HEK293 (cell line): ENCODE results near the gene BMF.
A peak's percentile ranks its signal among the peaks of the same experiment; 100 is the strongest.

Source experiments
- GLIS1 ChIP-seq: fragments of 450-650 bp; formaldehyde crosslinking; IDR thresholded peaks from 2 replicates; pipeline ENCODE4 v1.5.1; 2016; ENCODE audit warnings: missing biosample characterization, missing genetic modification characterization
- GLIS2 ChIP-seq: fragments of 450-650 bp; formaldehyde crosslinking; IDR thresholded peaks from 2 replicates; pipeline ENCODE4 v1.5.1; 2016; ENCODE audit warnings: missing biosample characterization, missing genetic modification characterization
- HIC1 ChIP-seq: fragments of 450-650 bp; formaldehyde crosslinking; IDR thresholded peaks from 2 replicates; pipeline ENCODE4 v1.5.1; 2016; ENCODE audit warnings: missing biosample characterization, missing genetic modification characterization
- INSM2 ChIP-seq: fragments of 450-650 bp; formaldehyde crosslinking; IDR thresholded peaks from 2 replicates; pipeline ENCODE4 v1.5.1; 2016; ENCODE audit warnings: missing biosample characterization, missing genetic modification characterization
- KLF1 ChIP-seq: fragments of 450-650 bp; formaldehyde crosslinking; IDR thresholded peaks from 2 replicates; pipeline ENCODE4 v1.5.1; 2016; ENCODE audit warnings: missing biosample characterization, missing genetic modification characterization
- KLF10 ChIP-seq: fragments of 450-650 bp; IDR thresholded peaks from 2 replicates; pipeline ENCODE4 v1.5.1; 2018; ENCODE audit warnings: missing biosample characterization, mild to moderate bottlenecking, missing genetic modification characterization
- KLF17 ChIP-seq: fragments of 450-650 bp; formaldehyde crosslinking; IDR thresholded peaks from 2 replicates; pipeline ENCODE4 v1.5.1; 2016; ENCODE audit warnings: missing biosample characterization, missing genetic modification characterization
- OSR2 ChIP-seq: fragments of 450-650 bp; formaldehyde crosslinking; IDR thresholded peaks from 2 replicates; pipeline ENCODE4 v1.5.1; 2016; ENCODE audit warnings: missing biosample characterization, missing genetic modification characterization
- PRDM2 ChIP-seq: fragments of 450-650 bp; formaldehyde crosslinking; IDR thresholded peaks from 2 replicates; pipeline ENCODE4 v1.5.1; 2016; ENCODE audit warnings: missing biosample characterization, missing genetic modification characterization, borderline replicate concordance
- SP3 ChIP-seq: fragments of 450-650 bp; formaldehyde crosslinking; IDR thresholded peaks from 2 replicates; pipeline ENCODE4 v1.5.1; 2016; ENCODE audit warnings: missing biosample characterization, missing genetic modification characterization
- TSHZ1 ChIP-seq: fragments of 450-650 bp; formaldehyde crosslinking; IDR thresholded peaks from 2 replicates; pipeline ENCODE4 v1.5.1; 2016; ENCODE audit warnings: missing biosample characterization, missing genetic modification characterization, borderline replicate concordance
- WT1 ChIP-seq: fragments of 450-650 bp; formaldehyde crosslinking; IDR thresholded peaks from 2 replicates; pipeline ENCODE4 v1.5.1; 2016; ENCODE audit warnings: missing biosample characterization, missing genetic modification characterization
- ZBTB10 ChIP-seq: fragments of 450-650 bp; formaldehyde crosslinking; IDR thresholded peaks from 2 replicates; pipeline ENCODE4 v1.5.1; 2016; ENCODE audit warnings: missing biosample characterization, missing genetic modification characterization
- ZNF16 ChIP-seq: fragments of 450-650 bp; formaldehyde crosslinking; IDR thresholded peaks from 2 replicates; pipeline ENCODE4 v1.5.1; 2016; ENCODE audit warnings: low read depth, missing biosample characterization, missing genetic modification characterization
- ZNF24 ChIP-seq: fragments of 450-650 bp; formaldehyde crosslinking; IDR thresholded peaks from 2 replicates; pipeline ENCODE4 v1.5.1; 2016; ENCODE audit warnings: missing biosample characterization, missing genetic modification characterization
- ZNF324 ChIP-seq: fragments of 450-650 bp; formaldehyde crosslinking; IDR thresholded peaks from 2 replicates; pipeline ENCODE4 v1.5.1; 2016; ENCODE audit warnings: missing biosample characterization, missing genetic modification characterization
- ZNF561 ChIP-seq: fragments of 450-650 bp; IDR thresholded peaks from 2 replicates; pipeline ENCODE4 v1.5.1; 2018; ENCODE audit warnings: missing biosample characterization, missing genetic modification characterization, borderline replicate concordance
- ZNF629 ChIP-seq: fragments of 450-650 bp; formaldehyde crosslinking; IDR thresholded peaks from 2 replicates; pipeline ENCODE4 v1.5.1; 2017; ENCODE audit warnings: missing biosample characterization, missing genetic modification characterization
- ZXDB ChIP-seq: fragments of 450-650 bp; formaldehyde crosslinking; IDR thresholded peaks from 2 replicates; pipeline ENCODE4 v1.5.1; 2016; ENCODE audit warnings: missing biosample characterization, missing genetic modification characterization

Gene BMF

GRCh38 chr15:40098489-40099261 lies 10.0 kb downstream of the BMF start (continued):
- TF ChIP-seq GLIS1 (tag by site-specific recombination): peak; percentile 76
- TF ChIP-seq KLF17 (tag by site-specific recombination): peak; percentile 43; the same call in 1 of the 2 replicates
- TF ChIP-seq INSM2: no peak
- no peak for TF ChIP-seq ZBTB10 (tag by site-specific recombination)
- peak; percentile 34; the same call in 1 of the 2 replicates for TF ChIP-seq SP3 (tag by site-specific recombination)
- TF ChIP-seq PRDM2 (tag by site-specific recombination): no peak
- no peak for TF ChIP-seq ZNF16
- TF ChIP-seq KLF10: no peak
- TF ChIP-seq ZNF324: 0 out of 2 replicates have a peak, but pooled peaks have one; percentile 46
- TF ChIP-seq TSHZ1: peak; percentile 59; the same call in 1 of the 2 replicates
- peak; percentile 79 for TF ChIP-seq HIC1 (tag by site-specific recombination)
- peak; percentile 74 for TF ChIP-seq GLIS2 (tag by site-specific recombination)
- TF ChIP-seq ZXDB: peak; percentile 89
- peak; percentile 58; the same call in 1 of the 2 replicates for TF ChIP-seq WT1 (tag by site-specific recombination)
- peak; percentile 57; the same call in 1 of the 2 replicates for TF ChIP-seq ZNF24 (tag by site-specific recombination)
- TF ChIP-seq ZNF629 (tag by site-specific recombination): peak; percentile 76
- TF ChIP-seq ZNF561: 0 out of 2 replicates have a peak, but pooled peaks have one; percentile 43
- no peak for TF ChIP-seq KLF1 (tag by site-specific recombination)
- peak; percentile 67 for TF ChIP-seq OSR2 (tag by site-specific recombination)
